K562 (cell line): Measurements from ENCODE around the gene SVOP. TPM values are rescaled to one million over a fixed set of nuclear protein-coding genes. Genes with fewer than 3 reads are reported as not detected.
A peak's percentile ranks its signal among the peaks of the same experiment; 100 is the strongest.

Experiments used
- ADNP ChIP-seq: fragments of 200-800 bp; sonication (Bioruptor generic); IDR thresholded peaks from 2 replicates; pipeline ENCODE4 v1.6.1; 2016; ENCODE audit warnings: missing genetic modification characterization, missing compliant biosample characterization
- JUNB ChIP-seq: fragments of 450-650 bp; formaldehyde crosslinking; conservative IDR thresholded peaks from 2 replicates; pipeline ENCODE4 v1.4.0; 2020; ENCODE audit warnings: mild to moderate bottlenecking
- L3MBTL2 ChIP-seq: fragments of 450-650 bp; IDR thresholded peaks from 2 replicates; pipeline ENCODE4 v1.6.1; 2016; ENCODE audit warnings: mild to moderate bottlenecking, moderate library complexity
- NKRF ChIP-seq: fragments of 450-650 bp; IDR thresholded peaks from 2 replicates; pipeline ENCODE4 v1.6.1; 2016; ENCODE audit warnings: borderline replicate concordance
- POLR2AphosphoS5 ChIP-seq: IDR thresholded peaks from 2 replicates; pipeline ENCODE4 v1.6.1; 2011; ENCODE audit warnings: mild to moderate bottlenecking, low read depth, low read length, moderate library complexity; ENCODE audit not compliant: control insufficient read depth, insufficient read depth
- RFX7 ChIP-seq: fragments of 250-450 bp; sonication (Bioruptor Pico); IDR thresholded peaks from 2 replicates; pipeline ENCODE4 v1.5.1; 2021; ENCODE audit warnings: mild to moderate bottlenecking
- SIRT6 ChIP-seq: IDR thresholded peaks from one replicate; pipeline ENCODE4 v1.6.1; 2012; ENCODE audit warnings: low read depth, mild to moderate bottlenecking, control low read depth, inconsistent platforms, low read length, moderate library complexity
- TBP ChIP-seq: optimal IDR thresholded peaks from 2 replicates; pipeline ENCODE3; 2011; ENCODE audit warnings: low read depth, low read length, improper control_type of control experiment
- ZBTB17 ChIP-seq: fragments of 450-650 bp; formaldehyde crosslinking; IDR thresholded peaks from 2 replicates; pipeline ENCODE4 v1.4.0; 2020; ENCODE audit warnings: mild to moderate bottlenecking
- ZBTB33 ChIP-seq: sonication (generic); formaldehyde crosslinking; IDR thresholded peaks from 2 replicates; pipeline ENCODE4 v1.8.1; 2023; ENCODE audit warnings: mild to moderate bottlenecking, missing genetic modification reagents
- ZFP91 ChIP-seq: sonication (generic); formaldehyde crosslinking; IDR thresholded peaks from 2 replicates; pipeline ENCODE4 v1.8.0; 2022; ENCODE audit warnings: mild to moderate bottlenecking, missing genetic modification reagents
- ZKSCAN8 ChIP-seq: fragments of 200-800 bp; sonication (Bioruptor generic); IDR thresholded peaks from 2 replicates; pipeline ENCODE4 v1.6.1; 2016; ENCODE audit warnings: missing genetic modification characterization, missing compliant biosample characterization
- ZNF175 ChIP-seq: fragments of 200-800 bp; sonication (Bioruptor generic); IDR thresholded peaks from 2 replicates; pipeline ENCODE4 v1.6.1; 2016; ENCODE audit warnings: low read depth, mild to moderate bottlenecking, missing genetic modification characterization, missing compliant biosample characterization
- ZNF316 ChIP-seq: fragments of 450-650 bp; IDR thresholded peaks from 2 replicates; pipeline ENCODE4 v1.6.1; 2016
- ZNF551 ChIP-seq: fragments of 250-450 bp; sonication (Bioruptor Pico); IDR thresholded peaks from 2 replicates; pipeline ENCODE4 v1.5.0; 2021; ENCODE audit warnings: mild to moderate bottlenecking, moderate library complexity
- ZNF583 ChIP-seq: fragments of 250-450 bp; sonication (Bioruptor Pico); IDR thresholded peaks from 2 replicates; pipeline ENCODE4 v1.4.0; 2020
- ZNF780A ChIP-seq: fragments of 250-450 bp; sonication (Bioruptor Pico); IDR thresholded peaks from 2 replicates; pipeline ENCODE4 v1.5.0; 2021; ENCODE audit warnings: mild to moderate bottlenecking
- polyA plus RNA-seq, 8 experiments: library from polyadenylated mRNA; depleted of rRNA in 4 of 8; stranded (reverse) in 5 of 8; unstranded in 3 of 8; fragments of >200 nt; fragmentation: Nextera tagmentation in 2 of 8; fragmentation: Illumina TruSeq in 1 of 8; extraction: Ambion mirVana in 2 of 8; extraction: Trizol in 1 of 8; gene quantifications; 2 replicates each; pipeline versions ENCODE4 v1.2.1 to v1.2.3, GENCODE V29; 2011 to 2014; ENCODE audit warnings: inconsistent platforms in 1 of 8, missing spikeins in 1 of 8
- total RNA-seq, 7 experiments: library from RNA; depleted of rRNA in 6 of 7; stranded (reverse); fragments of >200 nt in 6 of 7; fragmentation: Illumina TruSeq in 2 of 7; extraction: Trizol in 2 of 7; gene quantifications; 2 replicates each; pipeline versions ENCODE4 v1.2.1 to v1.2.3, GENCODE V29; 2011 to 2021; ENCODE audit warnings: low replicate concordance in 1 of 7

The SVOP gene
- total and polyA plus RNA-seq, 9 of the 15 experiments (the other 6 are each of a cell fraction or from before 2014, with no cell fraction given), result 0.01 to 0.09 (median 0.06) TPM; not detected in 1

- no peak for TF ChIP-seq L3MBTL2
- no peak for TF ChIP-seq RFX7 (CRISPR knock-in tag)
- TF ChIP-seq ZFP91 (CRISPR knock-in tag), result no peak
- no peak for TF ChIP-seq ZNF780A
- no peak for TF ChIP-seq NKRF
- no peak for TF ChIP-seq TBP
- no peak for TF ChIP-seq POLR2AphosphoS5
- no peak for TF ChIP-seq ZNF175
- TF ChIP-seq ZNF551 (CRISPR knock-in tag), result no peak
- peak; percentile 49; the same call in 1 of the 2 replicates for TF ChIP-seq ADNP (tag)
- TF ChIP-seq ZBTB17 (CRISPR knock-in tag), result no peak
- no peak for TF ChIP-seq ZBTB33 (CRISPR knock-in tag)
- TF ChIP-seq ZKSCAN8 (CRISPR knock-in tag), result no peak
- TF ChIP-seq ZNF583 (CRISPR knock-in tag), result no peak
- TF ChIP-seq JUNB (CRISPR knock-in tag), result no peak
- no peak for TF ChIP-seq ZNF316
- no peak for TF ChIP-seq SIRT6
- TF ChIP-seq, all 486 proteins: peak for 4
Observed at GRCh38 chr12:108875682-108876361, 145.0 kb downstream of the SVOP start (continued).
